GM12874 (cell line): ENCODE data around the gene RNF180.

Source experiments
- TF ChIP-seq, protein P1 (sequence below): IDR thresholded peaks from 2 replicates; pipeline ENCODE4 v1.5.1; 2011; ENCODE audit warnings: low read depth, mild to moderate bottlenecking, control low read depth, low read length, moderate library complexity; ENCODE audit not compliant: insufficient read depth

The RNF180 gene

DNA sequence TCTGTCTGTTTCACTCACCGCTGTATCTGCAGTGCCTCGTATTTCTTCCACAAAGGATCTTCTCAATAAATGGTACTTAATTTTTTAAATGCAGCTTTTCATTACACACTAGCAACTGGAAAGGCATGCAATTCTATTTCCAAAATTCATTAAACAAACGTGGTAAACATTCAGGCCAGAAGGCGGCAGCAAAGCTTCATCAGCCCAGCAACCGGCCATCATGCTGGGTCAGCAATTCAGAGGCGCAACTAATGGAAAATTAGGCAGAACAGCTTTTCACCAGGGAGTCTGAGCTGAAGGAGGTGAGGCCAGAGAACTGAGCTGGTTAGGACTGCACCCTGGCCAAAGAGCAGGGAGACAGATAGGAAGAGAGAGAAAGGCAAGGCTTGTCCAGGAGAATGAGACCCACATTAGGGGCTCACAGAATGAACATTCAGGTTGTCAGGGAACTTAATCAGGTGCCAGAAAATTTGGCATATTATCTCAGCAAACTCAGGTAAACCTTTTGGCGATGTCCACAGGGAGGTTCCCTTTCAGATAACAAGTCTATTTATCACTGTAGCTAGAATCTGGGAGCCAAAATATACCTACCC is 17.7 kb upstream of the RNF180 start:
- TF ChIP-seq, protein P1, sequence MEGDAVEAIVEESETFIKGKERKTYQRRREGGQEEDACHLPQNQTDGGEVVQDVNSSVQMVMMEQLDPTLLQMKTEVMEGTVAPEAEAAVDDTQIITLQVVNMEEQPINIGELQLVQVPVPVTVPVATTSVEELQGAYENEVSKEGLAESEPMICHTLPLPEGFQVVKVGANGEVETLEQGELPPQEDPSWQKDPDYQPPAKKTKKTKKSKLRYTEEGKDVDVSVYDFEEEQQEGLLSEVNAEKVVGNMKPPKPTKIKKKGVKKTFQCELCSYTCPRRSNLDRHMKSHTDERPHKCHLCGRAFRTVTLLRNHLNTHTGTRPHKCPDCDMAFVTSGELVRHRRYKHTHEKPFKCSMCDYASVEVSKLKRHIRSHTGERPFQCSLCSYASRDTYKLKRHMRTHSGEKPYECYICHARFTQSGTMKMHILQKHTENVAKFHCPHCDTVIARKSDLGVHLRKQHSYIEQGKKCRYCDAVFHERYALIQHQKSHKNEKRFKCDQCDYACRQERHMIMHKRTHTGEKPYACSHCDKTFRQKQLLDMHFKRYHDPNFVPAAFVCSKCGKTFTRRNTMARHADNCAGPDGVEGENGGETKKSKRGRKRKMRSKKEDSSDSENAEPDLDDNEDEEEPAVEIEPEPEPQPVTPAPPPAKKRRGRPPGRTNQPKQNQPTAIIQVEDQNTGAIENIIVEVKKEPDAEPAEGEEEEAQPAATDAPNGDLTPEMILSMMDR = peak; percentile 78

DNA sequence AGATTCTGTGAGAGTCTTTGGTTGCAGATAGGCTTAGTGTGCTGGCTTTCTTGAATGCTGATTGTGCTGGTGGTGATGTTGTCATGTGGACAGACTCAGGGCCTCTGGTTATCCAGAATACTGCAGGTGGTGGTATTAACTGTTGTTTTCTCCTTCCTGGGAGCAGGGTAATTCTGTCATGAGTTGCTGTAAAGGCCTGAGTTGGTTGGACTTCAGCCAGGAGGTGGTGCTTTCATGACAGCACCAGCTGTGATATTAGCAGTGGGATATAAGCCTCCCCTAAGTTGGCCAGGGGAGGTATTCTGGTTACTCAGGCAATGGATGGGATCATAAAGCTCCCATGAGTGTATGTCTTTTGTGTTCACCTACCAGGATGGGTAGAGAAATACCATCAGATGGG is 16.4 kb upstream of the RNF180 start:
- TF ChIP-seq, protein P1 = no peak

DNA sequence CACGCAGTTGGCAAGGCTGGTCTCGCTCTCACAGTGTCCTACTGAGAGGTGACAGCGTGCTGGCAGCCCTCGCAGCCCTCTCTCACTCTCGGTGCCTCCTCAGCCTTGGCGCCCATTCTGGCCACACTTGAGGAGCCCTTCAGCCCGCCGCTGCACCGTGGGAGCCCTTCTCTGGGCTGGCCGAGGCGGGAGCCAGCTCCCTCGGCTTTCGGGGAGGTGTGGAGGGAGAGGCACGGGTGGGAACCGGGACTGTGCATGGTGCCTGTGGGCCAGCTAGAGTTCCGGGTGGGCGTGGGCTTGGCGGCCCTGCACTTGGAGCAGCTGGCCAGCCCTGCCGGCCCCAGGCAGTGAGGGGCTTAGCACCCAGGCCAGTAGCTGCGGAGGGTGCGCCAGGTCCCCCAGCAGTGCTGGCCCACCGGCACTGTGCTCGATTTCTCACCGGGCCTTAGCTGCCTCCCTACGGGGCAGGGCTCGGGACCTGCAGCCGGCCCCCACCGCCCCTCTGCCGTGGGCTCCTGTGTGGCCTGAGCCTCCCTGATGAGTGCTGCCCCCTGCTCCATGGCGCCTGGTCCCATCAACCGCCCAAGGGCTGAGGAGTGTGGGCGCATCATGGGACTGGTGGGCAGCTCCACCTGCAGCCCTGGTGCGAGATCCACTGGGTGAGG is 15.7 kb upstream of the RNF180 start:
- TF ChIP-seq, protein P1 = no peak

DNA sequence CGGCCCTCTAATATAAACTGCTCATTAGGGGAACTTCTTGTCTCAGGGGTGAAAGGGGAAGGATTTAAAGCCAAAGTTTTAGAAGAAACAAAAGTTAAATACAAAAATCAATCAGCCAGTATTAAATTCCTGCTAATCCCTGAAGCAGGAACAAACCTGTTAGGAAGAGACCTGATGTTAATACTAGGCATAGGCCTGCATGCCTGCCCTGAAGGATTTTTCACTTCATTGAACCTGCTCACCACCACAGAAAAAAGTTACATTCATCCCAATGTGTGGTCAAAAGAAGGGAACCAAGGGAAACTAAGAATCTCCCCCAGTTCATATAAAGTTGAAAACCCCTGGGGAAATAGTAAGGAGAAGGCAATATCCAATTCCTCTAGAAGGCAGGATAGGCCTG is 9.4 kb upstream of the RNF180 start:
- TF ChIP-seq, protein P1 = no peak

DNA sequence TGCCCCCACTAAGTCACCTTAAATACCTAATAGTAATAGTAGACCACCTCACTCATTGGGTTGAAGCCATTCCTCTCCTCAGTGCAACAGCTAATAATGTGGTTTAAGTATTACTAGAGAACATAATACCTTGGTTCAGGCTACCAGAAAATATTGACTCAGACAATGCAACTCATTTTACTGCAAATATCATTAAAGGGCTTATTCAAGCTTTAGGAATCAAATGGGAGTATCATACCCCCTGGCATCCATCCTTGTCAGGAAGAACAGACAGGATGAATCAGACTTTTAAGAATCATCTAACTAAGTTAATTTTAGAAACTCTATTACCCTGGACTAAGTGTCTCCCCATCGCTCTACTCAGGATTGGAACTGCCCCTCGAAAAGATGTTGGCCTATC is 6.8 kb upstream of the RNF180 start:
- TF ChIP-seq, protein P1 = no peak

DNA sequence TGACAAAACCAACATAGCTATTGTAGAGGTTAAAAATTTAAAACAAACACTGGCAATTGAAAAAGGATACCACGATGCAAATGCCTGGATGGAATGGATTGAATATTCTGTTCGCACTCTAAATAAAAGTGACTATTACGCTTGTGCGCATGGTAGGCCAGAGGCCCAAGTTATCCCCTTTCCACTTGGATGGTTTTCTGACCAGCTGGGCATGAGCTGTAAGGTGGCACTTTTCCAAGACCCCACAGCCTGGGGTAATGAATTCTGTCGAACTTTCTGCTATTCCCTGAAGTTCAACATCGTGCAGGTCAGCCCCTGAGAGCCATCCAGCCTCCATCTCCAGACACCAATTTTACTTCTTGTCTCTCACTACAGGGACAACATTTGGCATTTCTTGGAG is 5.4 kb upstream of the RNF180 start:
- TF ChIP-seq, protein P1 = no peak

DNA sequence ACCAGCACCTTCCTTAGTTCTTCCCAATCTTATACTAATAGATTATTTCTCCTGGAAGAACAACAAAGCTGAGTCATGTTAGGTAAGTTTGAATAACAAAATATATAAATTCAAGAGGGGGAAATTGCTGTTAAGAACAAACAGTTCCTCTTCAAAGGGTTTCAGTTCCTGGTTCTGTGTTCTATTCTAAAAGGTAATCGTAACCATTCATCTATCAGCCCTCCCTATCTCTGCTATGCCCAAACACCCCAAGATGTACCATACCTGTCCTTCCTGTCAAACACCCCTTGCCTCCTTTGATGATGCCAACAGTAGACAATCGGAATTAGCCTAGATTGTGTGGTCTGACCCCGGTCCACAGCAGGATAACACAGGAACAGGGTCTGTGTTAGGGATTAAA is 4.2 kb upstream of the RNF180 start:
- TF ChIP-seq, protein P1 = no peak
